ENCODE results near the gene MTF2.

MTF2 gene

GRCh38 chr1:93129507-93130099 is 50.5 kb downstream of the MTF2 start:
- H3K4me3 ChIP-seq (replicated peaks; ENCODE audit: insufficient read depth, low read length) = no peak overlapping the region
- DNase-seq (ENCODE audit: low read depth in 1 of 2, low spot score in 1 of 2) = no peak
- no peaks in the 10 kb centered on the region for H3K27me3 ChIP-seq (ENCODE audit: insufficient read depth, poor library complexity, severe bottlenecking)
- H3K27ac ChIP-seq (replicated peaks) = no peak overlapping the region
- TF ChIP-seq GABPA (IDR thresholded peaks at IDR 0.05; ENCODE audit: low read depth) = no peak
- TF ChIP-seq SPI1 (IDR thresholded peaks at IDR 0.05; ENCODE audit: borderline replicate concordance, low read depth) = no peak
- no peak for TF ChIP-seq CTCF (IDR thresholded peaks at IDR 0.05; ENCODE audit: insufficient read depth, low read length)
- TF ChIP-seq POLR2AphosphoS5 (IDR thresholded peaks at IDR 0.05; ENCODE audit: low read depth) = no peak
- no peak for TF ChIP-seq REST (IDR thresholded peaks at IDR 0.05; ENCODE audit: insufficient replicate concordance, low read depth)

- Histone ChIP-seq H3K27me3 (ENCODE audit: insufficient read depth, poor library complexity, severe bottlenecking) (no peaks in the 10 kb centered on the region), H3K4me3 (replicated peaks; ENCODE audit: insufficient read depth, low read length) (no peak overlapping the region), H3K27ac (replicated peaks) (no peak overlapping the region)
- DNase-seq (ENCODE audit: low read depth in 1 of 2, low spot score in 1 of 2) = no peak
- no peak for TF ChIP-seq REST (IDR thresholded peaks at IDR 0.05; ENCODE audit: insufficient replicate concordance, low read depth)
- TF ChIP-seq CTCF (IDR thresholded peaks at IDR 0.05; ENCODE audit: insufficient read depth, low read length) = no peak
- TF ChIP-seq POLR2AphosphoS5 (IDR thresholded peaks at IDR 0.05; ENCODE audit: low read depth) = no peak
- no peak for TF ChIP-seq SPI1 (IDR thresholded peaks at IDR 0.05; ENCODE audit: borderline replicate concordance, low read depth)
- no peak for TF ChIP-seq GABPA (IDR thresholded peaks at IDR 0.05; ENCODE audit: low read depth)
Observed at GRCh38 chr1:93132638-93133037, 53.6 kb downstream of the MTF2 start.

- Histone ChIP-seq H3K27ac (replicated peaks) (no peak overlapping the region), H3K4me3 (replicated peaks; ENCODE audit: insufficient read depth, low read length) (no peak overlapping the region), H3K27me3 (ENCODE audit: insufficient read depth, poor library complexity, severe bottlenecking) (no peaks in the 10 kb centered on the region)
- no peak for DNase-seq (ENCODE audit: low read depth in 1 of 2, low spot score in 1 of 2)
- TF ChIP-seq SPI1 (IDR thresholded peaks at IDR 0.05; ENCODE audit: borderline replicate concordance, low read depth) (no peak), CTCF (IDR thresholded peaks at IDR 0.05; ENCODE audit: insufficient read depth, low read length) (no peak), POLR2AphosphoS5 (IDR thresholded peaks at IDR 0.05; ENCODE audit: low read depth) (no peak), GABPA (IDR thresholded peaks at IDR 0.05; ENCODE audit: low read depth) (no peak), REST (IDR thresholded peaks at IDR 0.05; ENCODE audit: insufficient replicate concordance, low read depth) (no peak)
Observed at GRCh38 chr1:93136445-93136844, 57.4 kb downstream of the MTF2 start.
